DOHH2 (cell line): ENCODE results near the gene TCF12.

Experiments used
- H3F3A ChIP-seq: fragments of 200-600 bp; sonication (generic), shearing (Covaris generic); 2 replicates; pipeline ENCODE4 v1.6.0; 2016; ENCODE audit warnings: antibody characterized with exemption, mild to moderate bottlenecking; ENCODE audit not compliant: control insufficient read depth, insufficient read depth
- H3K27ac ChIP-seq: fragments of 200-600 bp; sonication (generic); 2 replicates; pipeline ENCODE4 v1.5.1; 2014; ENCODE audit warnings: low read depth, mild to moderate bottlenecking, low read length, moderate library complexity
- H3K27me3 ChIP-seq: fragments of 200-600 bp; sonication (generic); 2 replicates; pipeline ENCODE4 v1.6.1; 2014; ENCODE audit warnings: mild to moderate bottlenecking, low read length, mixed read lengths; ENCODE audit not compliant: control insufficient read depth
- H3K36me3 ChIP-seq: fragments of 200-600 bp; sonication (generic); 2 replicates; pipeline ENCODE4 v1.6.1; 2014; ENCODE audit warnings: mild to moderate bottlenecking, low read length, moderate library complexity, mixed read lengths; ENCODE audit not compliant: control insufficient read depth
- H3K4me1 ChIP-seq: fragments of 200-600 bp; sonication (generic); 2 replicates; pipeline ENCODE4 v1.6.1; 2014; ENCODE audit warnings: mild to moderate bottlenecking, low read length, mixed read lengths; ENCODE audit not compliant: control insufficient read depth
- H3K4me2 ChIP-seq: fragments of 200-600 bp; sonication (generic); 2 replicates; pipeline ENCODE4 v1.6.0; 2014; ENCODE audit warnings: mild to moderate bottlenecking, low read length, moderate library complexity
- H3K4me3 ChIP-seq: fragments of 200-600 bp; sonication (generic); 2 replicates; pipeline ENCODE4 v1.5.1; 2014; ENCODE audit warnings: mild to moderate bottlenecking, low read length, mixed read lengths
- H3K79me2 ChIP-seq: fragments of 200-600 bp; sonication (generic); 2 replicates; pipeline ENCODE4 v1.6.1; 2014; ENCODE audit warnings: mild to moderate bottlenecking, low read length, mixed read lengths; ENCODE audit not compliant: control insufficient read depth
- H3K9me2 ChIP-seq: fragments of 200-600 bp; sonication (generic); replicated peaks from 2 replicates; pipeline ENCODE4 v1.6.1; 2014; ENCODE audit warnings: mild to moderate bottlenecking, low read length, mixed read lengths; ENCODE audit not compliant: control insufficient read depth
- H3K9me3 ChIP-seq: fragments of 200-600 bp; sonication (generic); 2 replicates; pipeline ENCODE4 v1.6.1; 2014; ENCODE audit warnings: antibody characterized with exemption, low read length, mixed read lengths; ENCODE audit not compliant: control insufficient read depth, insufficient read depth
- H4K20me1 ChIP-seq: fragments of 200-600 bp; sonication (generic); 2 replicates; pipeline ENCODE4 v1.6.0; 2014; ENCODE audit warnings: low read depth, mild to moderate bottlenecking, antibody characterized with exemption, low read length, moderate library complexity; ENCODE audit not compliant: control insufficient read depth, insufficient read depth
- EZH2phosphoT487 ChIP-seq: fragments of 200-600 bp; sonication (generic); IDR thresholded peaks from 2 replicates; pipeline ENCODE4 v1.6.1; 2017; ENCODE audit warnings: borderline replicate concordance, mild to moderate bottlenecking, antibody characterized with exemption, low read length, moderate library complexity, mixed read lengths
- TF ChIP-seq, protein P1 (sequence below): fragments of 200-600 bp; sonication (generic); IDR thresholded peaks from one replicate; pipeline ENCODE4 v1.5.1; 2014; ENCODE audit warnings: antibody characterized with exemption, mild to moderate bottlenecking, low read depth, low read length; ENCODE audit not compliant: poor library complexity, severe bottlenecking

Gene TCF12

DNA sequence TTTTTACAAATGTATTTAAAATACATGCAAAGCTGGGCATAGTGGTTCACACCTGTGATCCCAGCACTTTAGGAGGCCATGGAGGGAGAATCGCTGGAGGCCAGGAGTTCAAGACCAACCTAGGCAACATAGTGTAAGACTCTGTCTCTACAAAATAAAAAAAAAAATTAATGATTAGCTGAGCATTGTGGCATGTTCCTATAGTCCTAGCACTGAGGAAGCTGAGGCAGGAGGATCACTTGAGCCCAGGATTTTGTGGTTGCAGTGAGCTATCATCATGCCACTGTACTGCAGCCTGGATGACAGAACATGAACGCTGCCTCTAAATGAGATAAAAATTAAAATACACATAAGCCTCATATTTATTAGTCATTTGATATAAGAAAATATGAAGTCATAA is 142.8 kb downstream of the TCF12 start:
- H3K9me2 ChIP-seq = no peaks in the 10 kb centered on the region
- no peaks in the 10 kb centered on the region for H4K20me1 ChIP-seq
- H3K27me3 ChIP-seq = no peaks in the 10 kb centered on the region
- H3K27ac ChIP-seq = no peak overlapping the region
- TF ChIP-seq, protein P1, sequence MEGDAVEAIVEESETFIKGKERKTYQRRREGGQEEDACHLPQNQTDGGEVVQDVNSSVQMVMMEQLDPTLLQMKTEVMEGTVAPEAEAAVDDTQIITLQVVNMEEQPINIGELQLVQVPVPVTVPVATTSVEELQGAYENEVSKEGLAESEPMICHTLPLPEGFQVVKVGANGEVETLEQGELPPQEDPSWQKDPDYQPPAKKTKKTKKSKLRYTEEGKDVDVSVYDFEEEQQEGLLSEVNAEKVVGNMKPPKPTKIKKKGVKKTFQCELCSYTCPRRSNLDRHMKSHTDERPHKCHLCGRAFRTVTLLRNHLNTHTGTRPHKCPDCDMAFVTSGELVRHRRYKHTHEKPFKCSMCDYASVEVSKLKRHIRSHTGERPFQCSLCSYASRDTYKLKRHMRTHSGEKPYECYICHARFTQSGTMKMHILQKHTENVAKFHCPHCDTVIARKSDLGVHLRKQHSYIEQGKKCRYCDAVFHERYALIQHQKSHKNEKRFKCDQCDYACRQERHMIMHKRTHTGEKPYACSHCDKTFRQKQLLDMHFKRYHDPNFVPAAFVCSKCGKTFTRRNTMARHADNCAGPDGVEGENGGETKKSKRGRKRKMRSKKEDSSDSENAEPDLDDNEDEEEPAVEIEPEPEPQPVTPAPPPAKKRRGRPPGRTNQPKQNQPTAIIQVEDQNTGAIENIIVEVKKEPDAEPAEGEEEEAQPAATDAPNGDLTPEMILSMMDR = no peak
- TF ChIP-seq EZH2phosphoT487 = no peak
- peaks cover 4% of the 10 kb centered on the region; the same call in 1 of the 2 replicates for H3K36me3 ChIP-seq
- no peaks in the 10 kb centered on the region for H3K4me1 ChIP-seq
- no peak overlapping the region for H3K4me2 ChIP-seq
- H3F3A ChIP-seq = no peaks in the 10 kb centered on the region
- H3K4me3 ChIP-seq = no peak overlapping the region
- H3K9me3 ChIP-seq = no peaks in the 10 kb centered on the region
- peaks cover 55% of the 10 kb centered on the region for H3K79me2 ChIP-seq

DNA sequence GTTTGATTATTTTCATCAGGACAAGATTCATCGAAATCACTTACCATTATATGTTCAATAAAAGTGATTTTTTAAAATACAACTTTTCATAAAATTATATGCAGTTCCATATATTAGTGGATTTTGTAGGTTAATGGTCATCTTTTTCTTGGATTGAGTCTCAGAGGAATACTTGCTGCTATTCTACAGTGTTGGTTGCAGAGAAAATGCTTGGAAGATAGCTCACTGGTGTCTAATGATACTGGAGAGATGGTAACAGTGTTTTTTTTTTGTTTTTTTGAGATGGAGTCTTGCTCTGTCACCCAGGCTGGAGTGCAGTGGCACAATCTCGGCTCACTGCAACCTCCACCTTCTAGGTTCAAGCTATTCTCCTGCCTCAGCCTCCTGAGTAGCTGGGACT is 143.3 kb downstream of the TCF12 start:
- no peaks in the 10 kb centered on the region for H4K20me1 ChIP-seq
- peaks cover 4% of the 10 kb centered on the region; the same call in 1 of the 2 replicates for H3K36me3 ChIP-seq
- H3K4me2 ChIP-seq = no peak overlapping the region
- no peaks in the 10 kb centered on the region for H3K9me3 ChIP-seq
- TF ChIP-seq EZH2phosphoT487 = no peak
- TF ChIP-seq, protein P1 = no peak
- H3K27ac ChIP-seq = no peak overlapping the region
- no peak overlapping the region for H3K4me3 ChIP-seq
- H3K79me2 ChIP-seq = peaks cover 51% of the 10 kb centered on the region
- H3K9me2 ChIP-seq = no peaks in the 10 kb centered on the region
- H3K4me1 ChIP-seq = no peaks in the 10 kb centered on the region
- no peaks in the 10 kb centered on the region for H3F3A ChIP-seq
- H3K27me3 ChIP-seq = no peaks in the 10 kb centered on the region

DNA sequence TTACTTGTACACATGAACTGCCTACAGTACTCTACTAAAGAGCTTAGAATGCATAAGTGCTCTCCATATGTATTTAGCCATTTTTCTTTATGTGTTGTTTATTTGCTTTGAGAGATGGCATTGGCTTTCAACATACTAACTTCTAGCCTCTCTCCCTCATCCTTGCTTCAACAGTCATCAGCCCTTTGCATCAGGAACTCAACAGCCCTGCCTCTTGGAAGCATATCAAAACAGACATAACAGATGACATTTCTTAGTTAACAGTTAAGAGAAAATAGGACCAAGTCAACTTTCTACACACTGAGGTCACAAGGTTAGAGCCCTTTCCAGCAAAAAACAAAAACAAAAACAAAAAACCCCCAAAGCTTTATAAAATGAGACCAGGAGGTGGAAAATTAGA is 145.6 kb downstream of the TCF12 start:
- no peaks in the 10 kb centered on the region for H4K20me1 ChIP-seq
- peaks cover 40% of the 10 kb centered on the region for H3K79me2 ChIP-seq
- no peaks in the 10 kb centered on the region for H3K9me2 ChIP-seq
- H3F3A ChIP-seq = no peaks in the 10 kb centered on the region
- no peaks in the 10 kb centered on the region for H3K4me1 ChIP-seq
- H3K27ac ChIP-seq = no peak overlapping the region
- H3K4me2 ChIP-seq = no peak overlapping the region
- no peaks in the 10 kb centered on the region for H3K27me3 ChIP-seq
- TF ChIP-seq, protein P1 = no peak
- H3K4me3 ChIP-seq = no peak overlapping the region
- peaks cover 9% of the 10 kb centered on the region; the same call in 1 of the 2 replicates for H3K36me3 ChIP-seq
- H3K9me3 ChIP-seq = no peaks in the 10 kb centered on the region

DNA sequence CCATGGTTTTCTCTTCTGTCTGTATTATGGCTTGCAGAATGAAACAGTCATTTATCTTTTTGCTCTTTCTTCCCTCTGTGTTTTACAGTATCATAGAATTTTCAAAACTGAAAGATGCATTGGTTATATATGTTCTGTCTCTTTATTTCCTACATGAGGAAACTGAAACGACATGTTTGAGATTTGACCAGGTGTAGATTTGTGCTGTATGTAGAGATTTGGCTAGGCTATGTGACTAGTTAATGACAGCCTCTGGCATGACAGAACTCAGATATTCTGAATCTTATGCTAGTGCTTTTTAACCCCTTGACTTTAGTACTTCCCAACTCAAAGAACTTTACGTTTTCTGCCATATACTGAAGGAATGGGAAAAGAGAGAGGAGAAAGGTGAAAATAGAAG is 151.0 kb downstream of the TCF12 start:
- H3K27me3 ChIP-seq = no peaks in the 10 kb centered on the region
- H3K27ac ChIP-seq = no peak overlapping the region
- H3K9me3 ChIP-seq = no peaks in the 10 kb centered on the region
- no peaks in the 10 kb centered on the region for H4K20me1 ChIP-seq
- 0 out of 2 replicates have a peak, but pooled peaks cover 5% of the 10 kb centered on the region for H3K36me3 ChIP-seq
- TF ChIP-seq, protein P1 = no peak
- no peak for TF ChIP-seq EZH2phosphoT487
- H3F3A ChIP-seq = no peaks in the 10 kb centered on the region
- H3K4me2 ChIP-seq = no peak overlapping the region
- H3K79me2 ChIP-seq = peaks cover 43% of the 10 kb centered on the region
- no peak overlapping the region for H3K4me3 ChIP-seq
- no peaks in the 10 kb centered on the region for H3K9me2 ChIP-seq
- H3K4me1 ChIP-seq = peaks cover 8% of the 10 kb centered on the region; the same call in 1 of the 2 replicates
